Esophagus muscularis mucosa (tissue), 4 donors: ENCODE data around the gene SPON1. TPM values are rescaled to one million over a fixed set of nuclear protein-coding genes. Genes with fewer than 3 reads are reported as not detected.
A peak's percentile ranks its signal among the peaks of the same experiment; 100 is the strongest.

ENCODE experiments used
- DNase-seq: peaks from one replicate; pipeline ENCODE4 v3.0.0-alpha.2; 2017; ENCODE audit errors: extremely low spot score
- H3K27ac ChIP-seq, 4 donors: fragments of 200-600 bp; sonication (generic); replicated peaks in 1 of 4; 1 replicate in 3 of 4; 2 replicates in 1 of 4; pipeline ENCODE4 v1.5.1; 2016 to 2019; ENCODE audit warnings: mild to moderate bottlenecking in 1 of 4
- H3K27me3 ChIP-seq, 4 donors: fragments of 200-600 bp; sonication (generic); one replicate each; pipeline versions ENCODE4 v1.5.1 to v1.6.0; 2016 to 2019
- H3K36me3 ChIP-seq, 4 donors: fragments of 200-600 bp; sonication (generic); one replicate each; pipeline ENCODE4 v1.5.1; 2016 to 2019
- H3K4me1 ChIP-seq, 4 donors: fragments of 200-600 bp; sonication (generic); one replicate each; pipeline ENCODE4 v1.5.1; 2016 to 2019
- H3K4me3 ChIP-seq, 4 donors: fragments of 200-600 bp; sonication (generic); 1 replicate in 2 of 4; 2 replicates in 2 of 4; pipeline ENCODE4 v1.5.1; 2016 to 2019; ENCODE audit warnings: mild to moderate bottlenecking in 4 of 4, moderate library complexity in 1 of 4
- H3K9me3 ChIP-seq, 4 donors: fragments of 200-600 bp; sonication (generic); 1 replicate in 3 of 4; 2 replicates in 1 of 4; pipeline ENCODE4 v1.5.1; 2016 to 2019
- EP300 ChIP-seq: sonication (generic); formaldehyde crosslinking; IDR thresholded peaks from one replicate; pipeline ENCODE4 v1.6.1; 2017; ENCODE audit warnings: antibody characterized with exemption
- POLR2A ChIP-seq: fragments of 450-650 bp; IDR thresholded peaks from one replicate; pipeline ENCODE4 v1.6.1; 2017; ENCODE audit warnings: antibody characterized with exemption, moderate library complexity, mild to moderate bottlenecking, low read depth
- POLR2AphosphoS5 ChIP-seq, 2 donors: sonication (generic); formaldehyde crosslinking; IDR thresholded peaks; one replicate each; pipeline ENCODE4 v1.6.1; 2017; ENCODE audit warnings: antibody characterized with exemption in 2 of 2
- WGBS: methylation state at CpG from one replicate; pipeline ENCODE4 v1.1.5; 2018; 5-methylcytosine and 5-hydroxymethylcytosine counted together
- intact Hi-C: fragments of 100-400 bp; cut with DNase I; formaldehyde crosslinking; loops from one replicate; pipeline ENCODE4 v1.15.1; 2023
- total RNA-seq, 4 donors: library from RNA; depleted of rRNA; stranded (reverse); fragments of >200 nt; gene quantifications; one replicate each; pipeline versions ENCODE4 v1.1.0 to v1.2.1, GENCODE V29; 2016
- TF ChIP-seq, protein P1 (sequence below), 3 experiments: fragments of 200-600 bp in 2 of 3; fragments of 450-650 bp in 1 of 3; sonication (generic) in 2 of 3; IDR thresholded peaks; one replicate each; pipeline ENCODE4 v1.5.1; 2017 to 2019; ENCODE audit warnings: antibody characterized with exemption in 3 of 3, mild to moderate bottlenecking in 2 of 3, moderate library complexity in 1 of 3

SPON1 gene
- total RNA-seq, 4 donors from 2014 or later = 12.5 to 25.2 (median 19.2) TPM

DNA sequence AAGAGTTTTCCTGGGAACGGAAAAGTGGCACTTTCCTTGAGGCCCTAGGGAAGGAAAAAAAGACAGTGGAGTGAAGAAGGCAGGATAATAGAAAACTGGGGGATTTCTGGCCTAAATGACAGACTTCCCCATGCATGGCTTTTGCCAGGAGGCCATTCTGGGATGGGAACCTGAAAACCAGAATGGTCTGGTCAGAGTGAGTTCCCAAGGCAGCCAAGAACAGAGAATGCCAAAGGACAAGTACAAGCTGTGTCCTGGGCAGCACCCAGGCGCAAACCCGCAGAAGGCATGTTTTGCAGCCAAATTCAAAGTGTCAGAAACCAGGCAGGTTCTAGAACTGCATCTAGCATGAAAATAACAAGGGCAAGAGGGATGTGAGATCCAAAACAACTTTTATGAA lies 162.4 kb downstream of the SPON1 start:
- WGBS = 93% methylated on average over 3 of the region's 3 CpGs
- intact Hi-C loops = no loop called here

DNA sequence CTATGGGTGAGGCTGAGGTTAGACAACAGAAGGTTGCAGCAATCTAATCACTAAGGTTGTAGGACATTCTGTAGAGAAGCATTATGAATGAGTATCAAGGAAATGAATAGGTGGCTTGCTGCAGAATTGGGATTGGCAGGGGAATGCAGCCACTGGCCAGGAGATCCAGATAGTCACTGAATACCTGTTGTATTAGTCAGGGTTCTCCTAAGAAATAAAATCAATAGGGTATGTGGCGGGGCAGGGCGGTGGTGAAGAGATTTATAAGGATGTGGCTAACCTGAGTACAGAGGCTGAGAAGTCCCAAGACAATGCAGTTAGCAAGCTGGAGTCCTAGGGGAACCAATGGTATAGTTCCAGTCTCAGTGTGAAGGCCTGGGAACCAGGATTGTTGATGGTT lies 163.0 kb downstream of the SPON1 start:
- 91% methylated on average over 2 of the region's 2 CpGs for WGBS
- no peak overlapping the region for H3K4me3 ChIP-seq
- TF ChIP-seq EP300 (no peak), POLR2AphosphoS5 (IDR thresholded peaks at IDR 0.05) (no peak), POLR2A (no peak)
- TF ChIP-seq, protein P1, sequence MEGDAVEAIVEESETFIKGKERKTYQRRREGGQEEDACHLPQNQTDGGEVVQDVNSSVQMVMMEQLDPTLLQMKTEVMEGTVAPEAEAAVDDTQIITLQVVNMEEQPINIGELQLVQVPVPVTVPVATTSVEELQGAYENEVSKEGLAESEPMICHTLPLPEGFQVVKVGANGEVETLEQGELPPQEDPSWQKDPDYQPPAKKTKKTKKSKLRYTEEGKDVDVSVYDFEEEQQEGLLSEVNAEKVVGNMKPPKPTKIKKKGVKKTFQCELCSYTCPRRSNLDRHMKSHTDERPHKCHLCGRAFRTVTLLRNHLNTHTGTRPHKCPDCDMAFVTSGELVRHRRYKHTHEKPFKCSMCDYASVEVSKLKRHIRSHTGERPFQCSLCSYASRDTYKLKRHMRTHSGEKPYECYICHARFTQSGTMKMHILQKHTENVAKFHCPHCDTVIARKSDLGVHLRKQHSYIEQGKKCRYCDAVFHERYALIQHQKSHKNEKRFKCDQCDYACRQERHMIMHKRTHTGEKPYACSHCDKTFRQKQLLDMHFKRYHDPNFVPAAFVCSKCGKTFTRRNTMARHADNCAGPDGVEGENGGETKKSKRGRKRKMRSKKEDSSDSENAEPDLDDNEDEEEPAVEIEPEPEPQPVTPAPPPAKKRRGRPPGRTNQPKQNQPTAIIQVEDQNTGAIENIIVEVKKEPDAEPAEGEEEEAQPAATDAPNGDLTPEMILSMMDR (IDR thresholded peaks at IDR 0.05) = no peak
- no peaks in the 10 kb centered on the region for H3K36me3 ChIP-seq
- intact Hi-C loops = no loop called here
- no peaks in the 10 kb centered on the region for H3K4me1 ChIP-seq
- H3K27me3 ChIP-seq = no peaks in the 10 kb centered on the region
- H3K27ac ChIP-seq = no peak overlapping the region
- no peaks in the 10 kb centered on the region for H3K9me3 ChIP-seq
- DNase-seq = no peak

More for the DNA sequence above, 162.4 kb downstream of the SPON1 start:
- Histone ChIP-seq H3K27me3 (no peaks in the 10 kb centered on the region), H3K4me1 (no peaks in the 10 kb centered on the region), H3K9me3 (no peaks in the 10 kb centered on the region), H3K4me3 (no peak overlapping the region), H3K36me3 (no peaks in the 10 kb centered on the region), H3K27ac (no peak overlapping the region)
- peak; percentile 70 for DNase-seq
- TF ChIP-seq POLR2A (no peak), EP300 (no peak), POLR2AphosphoS5 (IDR thresholded peaks at IDR 0.05) (no peak)
- TF ChIP-seq, protein P1 (IDR thresholded peaks at IDR 0.05) = no peak

DNA sequence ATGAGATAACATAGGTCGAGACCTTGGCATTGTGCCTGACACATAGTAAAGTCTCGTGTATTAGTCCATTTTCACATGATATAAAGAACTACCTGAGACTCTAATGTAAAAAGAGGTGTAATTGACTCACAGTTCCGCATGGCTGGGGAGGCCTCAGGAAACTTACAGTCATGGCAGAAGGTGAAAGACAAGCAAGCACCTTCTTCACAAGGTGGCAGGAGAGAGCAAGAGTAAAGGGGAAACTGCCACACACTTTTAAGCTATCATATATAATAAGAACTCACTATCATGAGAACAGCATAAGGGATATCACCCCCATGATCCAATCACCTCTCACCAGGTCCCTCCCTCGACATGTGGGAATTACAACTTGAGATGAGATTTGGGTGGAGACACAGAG lies 165.2 kb downstream of the SPON1 start:
- intact Hi-C loops = no loop called here
- TF ChIP-seq, protein P1 (IDR thresholded peaks at IDR 0.05) = no peak
- TF ChIP-seq POLR2AphosphoS5 (IDR thresholded peaks at IDR 0.05) = no peak
- no peak for TF ChIP-seq EP300
- no peak for TF ChIP-seq POLR2A
- H3K4me1 ChIP-seq = peaks cover 0 to 4% (median 0%) of the 10 kb centered on the region in 4 donors
- no peaks in the 10 kb centered on the region for H3K9me3 ChIP-seq
- WGBS = 96% methylated on average over 4 of the region's 4 CpGs
- no peak overlapping the region for H3K27ac ChIP-seq
- no peaks in the 10 kb centered on the region for H3K36me3 ChIP-seq
- no peak for DNase-seq
- H3K27me3 ChIP-seq = no peaks in the 10 kb centered on the region
- H3K4me3 ChIP-seq = no peak overlapping the region

DNA sequence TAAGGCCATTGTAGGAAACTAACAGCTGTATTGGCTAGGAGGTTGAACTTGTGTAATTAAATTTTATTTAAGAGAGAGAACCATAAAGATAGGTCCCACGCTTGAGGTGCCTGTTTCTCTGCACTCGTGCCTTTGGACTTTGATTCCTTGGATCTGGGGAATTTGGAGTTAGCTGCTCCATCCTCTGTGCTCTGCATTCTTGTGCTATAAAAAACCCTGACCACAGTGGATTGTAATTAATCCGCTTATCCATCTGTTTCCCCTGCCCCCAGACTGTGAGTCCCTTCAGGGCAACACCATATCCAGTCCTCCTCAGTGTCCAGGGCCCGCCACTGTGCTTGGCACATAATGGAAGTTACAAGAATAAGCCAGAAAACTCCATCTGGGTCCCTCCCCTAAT lies 169.8 kb downstream of the SPON1 start:
- intact Hi-C loops = no loop called here
- Histone ChIP-seq H3K4me1 (peaks cover 0 to 4% (median 0%) of the 10 kb centered on the region in 4 donors), H3K9me3 (no peaks in the 10 kb centered on the region), H3K27ac (no peak overlapping the region), H3K4me3 (no peak overlapping the region), H3K27me3 (no peaks in the 10 kb centered on the region), H3K36me3 (no peaks in the 10 kb centered on the region)
- no peak for DNase-seq
- TF ChIP-seq, protein P1 (IDR thresholded peaks at IDR 0.05) = no peak
- TF ChIP-seq POLR2A (no peak), EP300 (no peak), POLR2AphosphoS5 (IDR thresholded peaks at IDR 0.05) (no peak)
- 97% methylated on average over 4 of the region's 4 CpGs for WGBS

DNA sequence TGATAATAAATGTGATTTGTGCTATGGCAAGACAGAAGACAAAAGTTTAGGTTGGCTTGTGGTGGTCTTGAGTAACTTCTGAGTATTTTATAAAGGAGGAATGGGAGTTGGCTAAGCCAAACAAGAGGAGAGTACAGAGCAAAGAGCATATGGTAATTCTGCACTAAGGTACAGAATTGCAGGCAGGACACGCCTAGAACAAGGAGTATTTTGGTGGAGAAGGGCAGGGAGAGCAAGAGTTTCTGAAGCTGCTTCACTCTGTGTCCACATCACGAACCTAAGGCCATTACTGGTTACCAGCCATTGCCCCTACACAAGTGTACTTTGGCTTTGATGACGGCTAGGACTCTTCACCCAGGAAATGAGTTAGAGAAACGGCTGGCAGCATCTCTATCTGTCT lies 170.9 kb downstream of the SPON1 start:
- TF ChIP-seq, protein P1 (IDR thresholded peaks at IDR 0.05) = no peak
- TF ChIP-seq EP300 (no peak), POLR2A (no peak), POLR2AphosphoS5 (IDR thresholded peaks at IDR 0.05) (no peak)
- Histone ChIP-seq H3K9me3 (no peaks in the 10 kb centered on the region), H3K4me3 (no peak overlapping the region), H3K36me3 (no peaks in the 10 kb centered on the region), H3K27ac (no peak overlapping the region), H3K4me1 (peaks cover 0 to 4% (median 0%) of the 10 kb centered on the region in 4 donors), H3K27me3 (no peaks in the 10 kb centered on the region)
- intact Hi-C loops = no loop called here
- WGBS = 91% methylated on average over 4 of the region's 4 CpGs
- no peak for DNase-seq
